Measurements from ENCODE around the gene NGB.
"Not testable (repeated sequence)": the region's sequence is repeated elsewhere in the genome, so short reads cannot be mapped to it uniquely, and the experiment has no call there.

The NGB gene

GRCh38 chr14:77271113-77271710 lies at the start of gene NGB:
Gene NGB, minus strand, starts transcription at chr14:77271206. Its CDS starts 269 bp downstream, at chr14:77270937.
- H3K4me3 ChIP-seq (ENCODE audit: low read length) = no peak within 1 kb of the TSS
- no peak for DNase-seq (ENCODE audit: low read depth)

GRCh38 chr14:77320238-77320935 lies 49.4 kb upstream of the NGB start, which contains the start of gene POMT2:
Gene POMT2, minus strand, starts transcription at chr14:77320883. Its CDS starts 202 bp downstream, at chr14:77320681.
- TF ChIP-seq CTCF (IDR thresholded peaks at IDR 0.05; ENCODE audit: insufficient read depth, low read depth, low read length, missing control alignments) = peak; percentile 13
- peak; percentile 94 for DNase-seq (ENCODE audit: low read depth)
- peak within 1 kb of the TSS; percentile 75 for H3K4me3 ChIP-seq (ENCODE audit: low read length)

More at GRCh38 chr14:77271113-77271710, at the start of gene NGB:
- no peak for TF ChIP-seq CTCF (IDR thresholded peaks at IDR 0.05; ENCODE audit: insufficient read depth, low read depth, low read length, missing control alignments)

GRCh38 chr14:77319422-77319821 lies 48.4 kb upstream of the NGB start:
- TF ChIP-seq CTCF (IDR thresholded peaks at IDR 0.05; ENCODE audit: insufficient read depth, low read depth, low read length, missing control alignments) = no peak
- no peak overlapping the region for H3K4me3 ChIP-seq (ENCODE audit: low read length)
- no peak for DNase-seq (ENCODE audit: low read depth)

GRCh38 chr14:77318756-77319155 lies 47.8 kb upstream of the NGB start:
- DNase-seq (ENCODE audit: low read depth) = not testable (repeated sequence)

GRCh38 chr14:77318006-77318553 lies 47.1 kb upstream of the NGB start:
- H3K4me3 ChIP-seq (ENCODE audit: low read length) = no peak overlapping the region
- DNase-seq (ENCODE audit: low read depth) = no peak
- no peak for TF ChIP-seq CTCF (IDR thresholded peaks at IDR 0.05; ENCODE audit: insufficient read depth, low read depth, low read length, missing control alignments)

More at GRCh38 chr14:77318756-77319155, 47.8 kb upstream of the NGB start:
- not testable (repeated sequence) for H3K4me3 ChIP-seq (ENCODE audit: low read length)

- H3K4me3 ChIP-seq (ENCODE audit: low read length) = no peak overlapping the region
- no peak for TF ChIP-seq CTCF (IDR thresholded peaks at IDR 0.05; ENCODE audit: insufficient read depth, low read depth, low read length, missing control alignments)
- DNase-seq (ENCODE audit: low read depth) = peak; percentile 81
Measured at GRCh38 chr14:77316872-77317301, 45.9 kb upstream of the NGB start.

GRCh38 chr14:77316195-77316505 lies 45.1 kb upstream of the NGB start:
- DNase-seq (ENCODE audit: low read depth) = no peak
- TF ChIP-seq CTCF (IDR thresholded peaks at IDR 0.05; ENCODE audit: insufficient read depth, low read depth, low read length, missing control alignments) = no peak
- no peak overlapping the region for H3K4me3 ChIP-seq (ENCODE audit: low read length)
